Measurements from ENCODE around the gene ENOSF1. TPM values are rescaled to one million over a fixed set of nuclear protein-coding genes. Genes with fewer than 3 reads are reported as not detected.
"Not testable (repeated sequence)": the region's sequence is repeated elsewhere in the genome, so short reads cannot be mapped to it uniquely, and the experiment has no call there.

Gene ENOSF1, protein sequence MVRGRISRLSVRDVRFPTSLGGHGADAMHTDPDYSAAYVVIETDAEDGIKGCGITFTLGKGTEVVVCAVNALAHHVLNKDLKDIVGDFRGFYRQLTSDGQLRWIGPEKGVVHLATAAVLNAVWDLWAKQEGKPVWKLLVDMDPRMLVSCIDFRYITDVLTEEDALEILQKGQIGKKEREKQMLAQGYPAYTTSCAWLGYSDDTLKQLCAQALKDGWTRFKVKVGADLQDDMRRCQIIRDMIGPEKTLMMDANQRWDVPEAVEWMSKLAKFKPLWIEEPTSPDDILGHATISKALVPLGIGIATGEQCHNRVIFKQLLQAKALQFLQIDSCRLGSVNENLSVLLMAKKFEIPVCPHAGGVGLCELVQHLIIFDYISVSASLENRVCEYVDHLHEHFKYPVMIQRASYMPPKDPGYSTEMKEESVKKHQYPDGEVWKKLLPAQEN
- 2.7 TPM for total RNA-seq

- DNase-seq = peak; percentile 4
Observed at GRCh38 chr18:712401-713134, at the start of gene ENOSF1. Gene ENOSF1 (minus strand): TSS chr18:712630. CDS start chr18:712587, 43 bp downstream.

GRCh38 chr18:759864-760263 lies 47.4 kb upstream of the ENOSF1 start:
- not testable (repeated sequence) for DNase-seq

GRCh38 chr18:755506-755905 lies 43.1 kb upstream of the ENOSF1 start:
- DNase-seq = no peak

- no peak for DNase-seq
Observed at GRCh38 chr18:754656-755055, 42.2 kb upstream of the ENOSF1 start.

DNA sequence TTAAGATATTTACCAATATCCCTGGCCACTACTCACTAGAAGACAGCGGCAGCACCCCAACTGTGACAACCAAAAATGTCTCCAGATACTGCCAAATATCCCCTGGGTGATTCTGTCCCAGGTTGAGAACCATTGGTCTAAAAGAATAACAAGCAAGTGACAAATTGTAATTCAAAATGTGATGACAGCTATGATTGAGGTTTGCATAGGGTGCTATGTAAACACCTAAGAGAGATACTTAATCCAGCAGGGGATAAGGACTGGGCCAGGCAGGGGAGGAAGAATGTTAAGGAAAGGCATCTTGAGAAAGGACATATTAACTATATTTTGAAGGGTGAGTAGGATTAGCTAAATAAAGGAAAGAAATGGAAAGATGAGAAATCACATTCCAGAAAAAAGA lies 38.0 kb upstream of the ENOSF1 start:
- DNase-seq = no peak

GRCh38 chr18:744832-745597 lies 32.6 kb upstream of the ENOSF1 start:
- no peak for DNase-seq

GRCh38 chr18:741931-742512 lies 29.6 kb upstream of the ENOSF1 start:
- no peak for DNase-seq

DNA sequence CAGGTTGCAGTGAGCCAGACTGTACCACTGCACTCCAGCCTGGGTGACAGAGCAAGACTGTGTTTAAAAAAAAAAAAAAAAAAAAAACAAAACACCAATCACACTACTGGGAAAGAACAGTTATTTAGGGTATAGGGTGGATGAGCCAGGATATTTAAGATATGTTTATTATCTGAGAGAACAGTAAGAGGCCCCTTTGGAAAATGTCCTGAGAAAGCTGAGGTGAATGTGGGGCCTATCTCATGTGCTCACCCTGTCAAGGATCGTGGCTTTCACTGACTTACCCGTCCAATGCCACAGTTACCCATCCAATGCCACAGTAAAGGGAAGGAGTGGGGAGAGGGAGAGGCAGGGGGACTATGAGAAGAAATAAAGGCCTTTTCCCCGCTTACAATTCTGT lies 19.9 kb upstream of the ENOSF1 start:
- DNase-seq = no peak

DNA sequence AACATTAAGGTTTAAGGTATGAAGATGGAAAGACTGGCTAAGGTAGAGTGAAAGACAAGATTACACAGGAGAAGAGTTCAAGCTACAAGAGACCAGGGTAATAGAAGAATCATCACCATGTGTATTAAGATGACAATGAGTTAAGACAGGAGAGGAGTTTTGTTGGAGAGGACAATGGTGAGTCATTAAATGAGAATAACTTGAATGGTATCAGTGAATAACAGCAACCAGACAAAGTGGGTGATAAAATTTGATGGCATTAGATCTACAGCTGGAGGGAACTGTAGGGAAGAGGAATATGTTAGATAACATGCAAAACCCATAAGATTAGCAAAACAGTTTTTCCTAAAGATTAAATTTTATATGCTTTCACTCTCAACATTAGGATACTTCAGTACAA lies 18.8 kb upstream of the ENOSF1 start:
- no peak for DNase-seq

GRCh38 chr18:730692-731091 lies 18.3 kb upstream of the ENOSF1 start:
- DNase-seq = no peak

- DNase-seq = not testable (repeated sequence)
Observed at GRCh38 chr18:730120-730519, 17.7 kb upstream of the ENOSF1 start.

DNA sequence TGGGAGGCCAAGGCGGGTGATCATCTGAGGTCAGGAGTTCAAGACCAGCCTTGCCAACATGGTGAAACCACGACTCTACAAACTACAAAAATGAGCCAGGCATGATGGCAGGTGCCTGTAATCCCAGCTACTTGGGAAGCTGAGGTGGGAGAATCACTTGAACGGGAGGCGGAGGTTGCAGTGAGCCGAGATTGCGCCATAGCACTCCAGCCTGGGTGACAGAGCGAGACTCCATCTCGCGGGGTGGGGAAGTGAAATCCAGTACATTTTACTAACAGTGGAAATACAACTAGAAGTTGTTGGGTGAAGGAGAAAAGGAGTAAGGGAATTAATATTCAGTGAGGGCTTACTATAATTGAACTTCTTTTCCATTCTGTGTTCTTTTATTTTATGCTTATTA lies 13.2 kb upstream of the ENOSF1 start:
- DNase-seq = no peak

DNA sequence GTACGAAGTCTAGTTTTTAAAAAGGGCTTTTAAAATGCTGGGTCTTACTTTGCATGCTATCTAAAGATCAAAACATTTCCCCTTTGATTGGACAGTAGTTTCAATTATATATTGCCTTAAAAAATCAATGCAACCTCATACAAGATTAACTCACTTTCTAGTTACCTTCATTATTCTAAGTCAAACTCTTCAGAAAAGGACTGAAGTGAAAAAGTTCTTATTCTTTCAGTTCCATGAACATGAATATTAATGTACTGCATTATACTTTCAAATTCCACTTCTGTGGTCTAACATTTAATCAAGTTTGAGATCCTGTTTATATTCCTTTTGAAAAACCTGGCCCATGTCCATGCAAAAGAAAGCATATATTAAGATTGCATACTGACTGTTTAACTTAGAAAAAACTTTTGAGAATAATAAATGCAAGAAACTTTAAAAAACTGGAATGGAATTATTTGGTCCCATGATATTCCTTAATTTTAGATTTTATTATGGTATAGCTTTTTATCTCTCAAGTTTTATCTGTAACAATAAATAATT lies 11.2 kb upstream of the ENOSF1 start:
- DNase-seq = no peak

GRCh38 chr18:717003-717402 lies 4.6 kb upstream of the ENOSF1 start:
- no peak for DNase-seq

DNA sequence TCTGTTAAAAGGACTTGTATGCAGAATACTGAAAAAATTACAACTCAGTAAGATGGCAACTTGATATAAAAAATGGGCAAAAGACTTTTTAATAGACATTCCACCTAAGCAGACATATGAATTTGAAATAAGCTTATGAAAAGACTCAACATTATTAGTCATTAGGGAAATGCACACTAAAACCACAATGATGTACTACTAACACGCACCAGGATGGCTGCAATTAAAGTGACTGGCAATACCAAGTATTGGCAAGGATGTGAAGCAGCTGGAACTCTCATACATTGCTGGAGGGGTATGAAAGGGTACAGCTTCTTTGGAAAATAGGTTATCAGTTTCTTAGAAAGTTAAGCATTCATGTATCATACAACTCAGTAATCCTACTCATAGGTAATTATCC lies 3.2 kb upstream of the ENOSF1 start:
- DNase-seq = no peak

- DNase-seq = no peak
Observed at GRCh38 chr18:713135-713490, 683 bp upstream of the ENOSF1 start.

DNA sequence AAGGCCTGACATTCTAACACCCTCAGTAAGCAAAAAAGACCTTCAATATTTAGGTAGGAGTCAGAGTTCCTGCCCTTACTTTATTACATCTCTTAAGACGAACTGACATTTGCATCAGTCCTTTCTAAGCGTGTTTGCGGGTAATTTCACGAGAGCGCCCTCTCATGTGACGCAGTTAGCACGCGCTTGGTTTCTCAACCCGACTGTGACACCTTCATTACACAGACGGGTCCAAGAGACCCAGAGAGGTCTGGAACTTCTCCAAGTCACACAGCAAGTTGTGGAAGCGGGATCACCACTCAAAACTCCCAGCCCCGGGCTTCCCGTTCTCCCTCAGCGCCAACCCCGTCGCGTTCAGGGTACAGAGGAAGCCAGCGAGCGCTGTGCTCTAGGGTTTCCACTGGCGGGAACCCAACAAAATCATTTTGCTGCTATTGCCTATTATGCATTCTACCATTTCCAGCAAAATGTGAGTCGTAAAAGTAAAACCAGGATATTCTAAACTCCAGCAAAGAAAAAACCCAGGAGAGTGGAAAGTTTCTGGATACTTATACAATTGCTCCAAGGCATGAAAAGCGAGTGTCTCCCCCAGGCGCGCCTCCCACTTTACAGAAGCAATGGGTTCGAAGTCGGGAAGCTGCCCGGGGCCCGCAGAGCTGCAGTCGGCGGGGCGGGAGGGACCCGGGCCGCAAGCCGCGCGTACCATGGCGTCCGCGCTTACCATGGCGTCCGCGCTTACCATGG lies 601 bp downstream of the ENOSF1 start:
- DNase-seq = peak; percentile 14

- DNase-seq = no peak
Observed at GRCh38 chr18:711310-711656, 1.1 kb downstream of the ENOSF1 start.

GRCh38 chr18:710418-711300 lies 1.8 kb downstream of the ENOSF1 start:
- no peak for DNase-seq

GRCh38 chr18:709771-710170 lies 2.7 kb downstream of the ENOSF1 start:
- DNase-seq = no peak

- no peak for DNase-seq
Observed at GRCh38 chr18:708096-708495, 4.3 kb downstream of the ENOSF1 start.

Data from occipital lobe (tissue), 2 donors.